ENCODE data around the gene SORBS2. TPM values are rescaled to one million over a fixed set of nuclear protein-coding genes. Genes with fewer than 3 reads are reported as not detected.

Gene SORBS2
- total RNA-seq, 1 experiment from 2014 or later, result 9.7 TPM

- H3K27ac Mint-ChIP-seq, result no peak overlapping the region
- no peak for DNase-seq
- no peak overlapping the region for H2AK5ac ChIP-seq (ENCODE audit: insufficient read length, low read length)
- no peak overlapping the region for H3K4me2 ChIP-seq (ENCODE audit: insufficient read depth, insufficient read length, low read length)
- H2BK20ac ChIP-seq (ENCODE audit: low read depth, low read length, poor library complexity, severe bottlenecking), result no peak overlapping the region
- no peak overlapping the region for H3K27ac ChIP-seq (ENCODE audit: insufficient read length, low read depth, low read length)
- H2BK12ac ChIP-seq (ENCODE audit: insufficient read length, low read depth, low read length), result no peak overlapping the region
- no peak overlapping the region for H3K4ac ChIP-seq (ENCODE audit: low read depth, low read length)
- no peak overlapping the region for H4K8ac ChIP-seq (replicated peaks; ENCODE audit: insufficient read length, low read depth, low read length)
- no peak overlapping the region for H2BK15ac ChIP-seq (ENCODE audit: low read depth, low read length)
- no peaks in the 10 kb centered on the region for H3K9me3 ChIP-seq (ENCODE audit: control insufficient read depth, low read depth, low read length)
- no peaks in the 10 kb centered on the region for H3K23me2 ChIP-seq (ENCODE audit: insufficient read length, low read depth, low read length, poor library complexity, severe bottlenecking)
- no peaks in the 10 kb centered on the region for H3K79me2 ChIP-seq (ENCODE audit: insufficient read depth, low read length)
- no peaks in the 10 kb centered on the region for H3K27me3 ChIP-seq (ENCODE audit: insufficient read depth, low read length)
- H4K5ac ChIP-seq (ENCODE audit: insufficient read length, low read depth, low read length), result no peak overlapping the region
- no peak overlapping the region for H2BK5ac ChIP-seq (ENCODE audit: insufficient read length, low read length)
- H3K4me1 ChIP-seq (ENCODE audit: insufficient read depth, low read length), result peaks cover 3% of the 10 kb centered on the region; the same call in 1 of the 2 replicates
- no peak overlapping the region for H3K4me3 Mint-ChIP-seq
- H3K56ac ChIP-seq (ENCODE audit: insufficient read length, low read depth, low read length), result no peak overlapping the region
- no peak overlapping the region for H3K9ac ChIP-seq (ENCODE audit: extremely low read depth, insufficient read length, low read length)
- TF ChIP-seq CTCF (conservative IDR thresholded peaks at IDR 0.05), result no peak
- H2AFZ ChIP-seq (ENCODE audit: low read length), result no peak overlapping the region
- H3K4me1 Mint-ChIP-seq, result peaks cover 34 to 44% of the 10 kb centered on the region in 2 experiments
- no peaks in the 10 kb centered on the region for H3K9me3 Mint-ChIP-seq
- H4K20me1 ChIP-seq (ENCODE audit: control insufficient read depth, insufficient read depth, insufficient read length), result no peaks in the 10 kb centered on the region
- WGBS (ENCODE audit: extremely low coverage, insufficient read length, low lambda C conversion rate), result no CpG with 5 or more reads among the region's 5 CpGs
- H3K36me3 Mint-ChIP-seq (ENCODE audit: insufficient read depth in 1 of 3, low read depth in 3 of 3), result no peaks in the 10 kb centered on the region
- no peak overlapping the region for H3K18ac ChIP-seq (ENCODE audit: insufficient read length, low read depth, low read length)
- H3K23ac ChIP-seq (ENCODE audit: insufficient read length, low read depth, low read length), result no peak overlapping the region
- no peaks in the 10 kb centered on the region for H3K27me3 Mint-ChIP-seq (ENCODE audit: low read depth)
- no peaks in the 10 kb centered on the region for H3K79me1 ChIP-seq (ENCODE audit: insufficient read depth, low read depth, low read length, poor library complexity, severe bottlenecking)
- H2BK120ac ChIP-seq (ENCODE audit: low read depth, low read length, poor library complexity, severe bottlenecking), result no peak overlapping the region
- no peak overlapping the region for H3T11ph ChIP-seq (ENCODE audit: low read length)
- no peak overlapping the region for H3K14ac ChIP-seq (ENCODE audit: insufficient read depth, low read length)
- H4K91ac ChIP-seq (ENCODE audit: insufficient read length, low read depth, low read length), result no peak overlapping the region
Measured at GRCh38 chr4:185780472-185780871, 31.5 kb downstream of the SORBS2 start.
